Hepatocyte (in vitro differentiated cells): ENCODE data around the gene UVRAG.

Experiments
- CTCF ChIP-seq: fragments of 200-600 bp; sonication (generic); IDR thresholded peaks from 2 replicates; pipeline ENCODE4 v1.5.1; 2016; ENCODE audit warnings: antibody characterized with exemption, mild to moderate bottlenecking; ENCODE audit not compliant: poor library complexity
- EZH2 ChIP-seq: fragments of 200-600 bp; sonication (generic); IDR thresholded peaks from 2 replicates; pipeline ENCODE4 v1.6.1; 2016; ENCODE audit warnings: antibody characterized with exemption, mild to moderate bottlenecking, borderline replicate concordance

- TF ChIP-seq CTCF (no peak), EZH2 (no peak)
Observed at GRCh38 chr11:75823946-75824345, 8.9 kb downstream of the UVRAG start.
